ENCODE data around the gene NUP93. TPM values are rescaled to one million over a fixed set of nuclear protein-coding genes. Genes with fewer than 3 reads are reported as not detected.
A peak's percentile ranks its signal among the peaks of the same experiment; 100 is the strongest.
"Not testable (repeated sequence)": the region's sequence is repeated elsewhere in the genome, so short reads cannot be mapped to it uniquely, and the experiment has no call there.

NUP93 gene
- total RNA-seq, 2 experiments from 2014 or later, result 161 to 172 TPM

- H3K4me1 Mint-ChIP-seq (ENCODE audit: low read depth), result peaks cover 20% of the 10 kb centered on the region
- no peak overlapping the region for H3K4me3 Mint-ChIP-seq
- intact Hi-C loops (cut with micrococcal nuclease), result no loop called here
- no peak overlapping the region for H3K27ac Mint-ChIP-seq
- H3K36me3 Mint-ChIP-seq (ENCODE audit: low read depth), result no peaks in the 10 kb centered on the region
- DNase-seq, result no peak
- no peaks in the 10 kb centered on the region for H3K27me3 Mint-ChIP-seq (ENCODE audit: low read depth)
- CTCF ChIA-PET, result no interaction called here
- H3K9me3 Mint-ChIP-seq, result no peaks in the 10 kb centered on the region
Observed at GRCh38 chr16:56711862-56712261, 18.1 kb upstream of the NUP93 start.

GRCh38 chr16:56713794-56714193 lies 16.1 kb upstream of the NUP93 start:
- Mint-ChIP-seq H3K27me3 (ENCODE audit: low read depth) (no peaks in the 10 kb centered on the region), H3K4me1 (ENCODE audit: low read depth) (peaks cover 13% of the 10 kb centered on the region), H3K9me3 (no peaks in the 10 kb centered on the region), H3K36me3 (ENCODE audit: low read depth) (no peaks in the 10 kb centered on the region), H3K4me3 (no peak overlapping the region), H3K27ac (no peak overlapping the region)
- no peak for DNase-seq
- CTCF ChIA-PET, result no interaction called here
- intact Hi-C loops (cut with micrococcal nuclease), result no loop called here

GRCh38 chr16:56715126-56715525 lies 14.8 kb upstream of the NUP93 start:
- intact Hi-C loops (cut with micrococcal nuclease), result no loop called here
- CTCF ChIA-PET, result interaction anchor here (0.6 kb wide), 1 partner anchor 317 kb away, joined by 3 read pairs; no protein-coding TSS in a partner anchor
- H3K9me3 Mint-ChIP-seq, result no peaks in the 10 kb centered on the region

GRCh38 chr16:56716761-56717160 lies 13.2 kb upstream of the NUP93 start:
- Mint-ChIP-seq H3K27me3 (ENCODE audit: low read depth) (no peaks in the 10 kb centered on the region), H3K27ac (no peak overlapping the region), H3K4me1 (ENCODE audit: low read depth) (no peaks in the 10 kb centered on the region), H3K36me3 (ENCODE audit: low read depth) (no peaks in the 10 kb centered on the region), H3K4me3 (no peak overlapping the region), H3K9me3 (no peaks in the 10 kb centered on the region)
- intact Hi-C loops (cut with micrococcal nuclease), result no loop called here
- CTCF ChIA-PET, result interaction anchor here (1.8 kb wide), 1 partner anchor 140 kb away, joined by 4 read pairs; no protein-coding TSS in a partner anchor
- DNase-seq, result no peak

More at GRCh38 chr16:56715126-56715525, 14.8 kb upstream of the NUP93 start:
- peaks cover under 1% of the 10 kb centered on the region for H3K4me1 Mint-ChIP-seq (ENCODE audit: low read depth)
- no peak for DNase-seq
- H3K4me3 Mint-ChIP-seq, result no peak overlapping the region
- H3K27ac Mint-ChIP-seq, result no peak overlapping the region
- no peaks in the 10 kb centered on the region for H3K36me3 Mint-ChIP-seq (ENCODE audit: low read depth)
- no peaks in the 10 kb centered on the region for H3K27me3 Mint-ChIP-seq (ENCODE audit: low read depth)

GRCh38 chr16:56717532-56717931 lies 12.4 kb upstream of the NUP93 start:
- H3K4me3 Mint-ChIP-seq; DNase-seq; intact Hi-C loops (cut with micrococcal nuclease); H3K27ac Mint-ChIP-seq; H3K27me3 Mint-ChIP-seq (ENCODE audit: low read depth); H3K36me3 Mint-ChIP-seq (ENCODE audit: low read depth); H3K9me3 Mint-ChIP-seq; H3K4me1 Mint-ChIP-seq (ENCODE audit: low read depth): not testable (repeated sequence)
- CTCF ChIA-PET, result interaction anchor here (1.8 kb wide), 1 partner anchor 141 kb away, joined by 4 read pairs; no protein-coding TSS in a partner anchor

GRCh38 chr16:56722200-56722842 lies 7.6 kb upstream of the NUP93 start:
- Mint-ChIP-seq H3K9me3 (no peaks in the 10 kb centered on the region), H3K27ac (no peak overlapping the region), H3K27me3 (ENCODE audit: low read depth) (no peaks in the 10 kb centered on the region), H3K4me1 (ENCODE audit: low read depth) (peaks cover 5% of the 10 kb centered on the region), H3K36me3 (ENCODE audit: low read depth) (no peaks in the 10 kb centered on the region), H3K4me3 (no peak overlapping the region)
- no peak for DNase-seq
- intact Hi-C loops (cut with micrococcal nuclease), result no loop called here
- CTCF ChIA-PET, result interaction anchor here (0.7 kb wide), 1 partner anchor 233 kb away, joined by 3 read pairs; no protein-coding TSS in a partner anchor

GRCh38 chr16:56724191-56724590 lies 5.7 kb upstream of the NUP93 start:
- peaks cover 10% of the 10 kb centered on the region for H3K4me1 Mint-ChIP-seq (ENCODE audit: low read depth)
- no peaks in the 10 kb centered on the region for H3K9me3 Mint-ChIP-seq
- H3K27ac Mint-ChIP-seq, result no peak overlapping the region
- H3K4me3 Mint-ChIP-seq, result no peak overlapping the region
- no peak for DNase-seq
- H3K27me3 Mint-ChIP-seq (ENCODE audit: low read depth), result no peaks in the 10 kb centered on the region
- CTCF ChIA-PET, result interaction anchor here (0.8 kb wide), 1 partner anchor 123 kb away, joined by 3 read pairs; no protein-coding TSS in a partner anchor
- no peaks in the 10 kb centered on the region for H3K36me3 Mint-ChIP-seq (ENCODE audit: low read depth)
- intact Hi-C loops (cut with micrococcal nuclease), result no loop called here

GRCh38 chr16:56726283-56726682 lies 3.6 kb upstream of the NUP93 start:
- Mint-ChIP-seq H3K36me3 (ENCODE audit: low read depth) (no peaks in the 10 kb centered on the region), H3K4me1 (ENCODE audit: low read depth) (peaks cover 14% of the 10 kb centered on the region), H3K27me3 (ENCODE audit: low read depth) (no peaks in the 10 kb centered on the region), H3K9me3 (no peaks in the 10 kb centered on the region), H3K27ac (no peak overlapping the region), H3K4me3 (no peak overlapping the region)
- no peak for DNase-seq
- CTCF ChIA-PET, result interaction anchor here (1.2 kb wide), 1 partner anchor 24 kb away, joined by 5 read pairs; no protein-coding TSS in a partner anchor
- intact Hi-C loops (cut with micrococcal nuclease), result no loop called here

GRCh38 chr16:56726926-56727325 lies 3.0 kb upstream of the NUP93 start:
- no peak overlapping the region for H3K27ac Mint-ChIP-seq
- CTCF ChIA-PET, result interaction anchor here (0.6 to 1.2 kb wide), 1 partner anchor 25 kb away, joined by 3 to 5 read pairs; no protein-coding TSS in a partner anchor
- intact Hi-C loops (cut with micrococcal nuclease), result no loop called here
- no peaks in the 10 kb centered on the region for H3K27me3 Mint-ChIP-seq (ENCODE audit: low read depth)
- peaks cover 14% of the 10 kb centered on the region for H3K4me1 Mint-ChIP-seq (ENCODE audit: low read depth)
- no peaks in the 10 kb centered on the region for H3K36me3 Mint-ChIP-seq (ENCODE audit: low read depth)
- no peak overlapping the region for H3K4me3 Mint-ChIP-seq
- DNase-seq, result no peak
- no peaks in the 10 kb centered on the region for H3K9me3 Mint-ChIP-seq

- CTCF ChIA-PET, result interaction anchor here (0.6 to 0.7 kb wide), 2 partner anchors 21 to 183 kb away, joined by 3 to 5 read pairs; no protein-coding TSS in a partner anchor
- Mint-ChIP-seq H3K4me1 (ENCODE audit: low read depth) (peaks cover 14% of the 10 kb centered on the region), H3K27ac (no peak overlapping the region), H3K9me3 (no peaks in the 10 kb centered on the region), H3K36me3 (ENCODE audit: low read depth) (no peaks in the 10 kb centered on the region), H3K27me3 (ENCODE audit: low read depth) (no peaks in the 10 kb centered on the region), H3K4me3 (no peak overlapping the region)
- no peak for DNase-seq
- intact Hi-C loops (cut with micrococcal nuclease), result no loop called here
Observed at GRCh38 chr16:56728027-56728426, 1.9 kb upstream of the NUP93 start.

- no peaks in the 10 kb centered on the region for H3K9me3 Mint-ChIP-seq
- peak; percentile 22 for DNase-seq
- intact Hi-C loops (cut with micrococcal nuclease), result loop anchor here (1.0 kb wide), 1 partner anchor 121 kb away; the partner anchor contains the start of gene MT2A
- H3K27ac Mint-ChIP-seq, result peak overlapping the region; percentile 78
- CTCF ChIA-PET, result no interaction called here
- peaks cover 14% of the 10 kb centered on the region for H3K4me1 Mint-ChIP-seq (ENCODE audit: low read depth)
- no peak overlapping the region for H3K4me3 Mint-ChIP-seq
- H3K36me3 Mint-ChIP-seq (ENCODE audit: low read depth), result no peaks in the 10 kb centered on the region
- no peaks in the 10 kb centered on the region for H3K27me3 Mint-ChIP-seq (ENCODE audit: low read depth)
Observed at GRCh38 chr16:56728980-56729734, 772 bp upstream of the NUP93 start.

- H3K4me1 Mint-ChIP-seq (ENCODE audit: low read depth), result peaks cover 19% of the 10 kb centered on the region
- DNase-seq, result peak; percentile 22
- H3K27ac Mint-ChIP-seq, result no peak overlapping the region
- H3K4me3 Mint-ChIP-seq, result no peak overlapping the region
- H3K9me3 Mint-ChIP-seq, result no peaks in the 10 kb centered on the region
- CTCF ChIA-PET, result interaction anchor here (0.8 kb wide), 1 partner anchor 232 kb away, joined by 3 read pairs; no protein-coding TSS in a partner anchor
- H3K27me3 Mint-ChIP-seq (ENCODE audit: low read depth), result no peaks in the 10 kb centered on the region
- intact Hi-C loops (cut with micrococcal nuclease), result loop anchor here (2.0 to 10.0 kb wide), 3 partner anchors 200 to 538 kb away; partner anchors contain the start of genes GNAO1 and HERPUD1
- peaks cover 3% of the 10 kb centered on the region for H3K36me3 Mint-ChIP-seq (ENCODE audit: low read depth)
Observed at GRCh38 chr16:56732366-56732765, 2.4 kb downstream of the NUP93 start.

Measured in activated naive CD4-positive, alpha-beta T cell treated with anti-CD3 and anti-CD28 coated beads for 36 hours (primary cell).